ENCODE measurements around the gene TMEM151A.
A peak's percentile ranks its signal among the peaks of the same experiment; 100 is the strongest.
"Not testable (repeated sequence)": the region's sequence is repeated elsewhere in the genome, so short reads cannot be mapped to it uniquely, and the experiment has no call there.

TMEM151A gene

GRCh38 chr11:66267379-66268243, 24.1 kb upstream of the TMEM151A start:
- DNase-seq (ENCODE audit: low read depth in 2 of 2) = peak; percentile 73 to 80

DNA sequence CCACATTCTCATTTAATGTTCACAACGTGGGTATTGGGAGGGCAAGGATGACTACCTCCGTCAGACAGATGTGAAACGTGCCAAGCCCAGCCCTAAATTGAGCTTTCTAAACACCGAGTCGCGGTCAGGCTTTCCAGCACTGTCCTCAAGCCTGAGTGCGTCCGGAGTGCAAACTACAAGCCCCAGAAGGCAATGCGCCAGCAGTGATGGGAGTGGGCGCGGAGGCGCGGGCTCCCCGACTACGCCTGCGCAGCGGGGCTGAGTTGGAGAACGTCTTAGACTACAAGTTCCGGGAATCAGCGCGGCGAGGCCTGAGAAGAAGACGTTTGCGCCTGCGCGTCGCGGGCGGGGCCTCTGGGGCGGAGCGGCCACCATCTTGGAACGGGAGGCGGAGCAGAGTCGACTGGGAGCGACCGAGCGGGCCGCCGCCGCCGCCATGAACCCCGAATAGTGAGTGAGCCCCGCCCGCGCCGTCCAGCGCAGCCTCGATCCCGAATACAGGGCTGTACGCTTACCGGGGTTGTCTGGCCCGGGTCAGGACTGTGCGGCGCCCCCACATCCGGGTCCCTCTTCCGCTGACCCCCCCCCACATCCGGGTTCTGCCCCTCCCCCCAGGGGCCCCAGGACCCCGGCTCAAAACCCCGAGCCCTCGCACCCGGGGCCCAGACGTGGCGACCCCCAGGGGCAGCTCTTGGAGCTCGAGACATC, 23.3 kb upstream of the TMEM151A start, which contains the start of gene RAB1B:
RAB1B (plus strand) TSS at position 396 of the 708 bp plus-strand sequence; CDS start at position 437, 41 bp downstream.
- DNase-seq (ENCODE audit: low read depth in 2 of 2) = peak; percentile 99 to 100

DNA sequence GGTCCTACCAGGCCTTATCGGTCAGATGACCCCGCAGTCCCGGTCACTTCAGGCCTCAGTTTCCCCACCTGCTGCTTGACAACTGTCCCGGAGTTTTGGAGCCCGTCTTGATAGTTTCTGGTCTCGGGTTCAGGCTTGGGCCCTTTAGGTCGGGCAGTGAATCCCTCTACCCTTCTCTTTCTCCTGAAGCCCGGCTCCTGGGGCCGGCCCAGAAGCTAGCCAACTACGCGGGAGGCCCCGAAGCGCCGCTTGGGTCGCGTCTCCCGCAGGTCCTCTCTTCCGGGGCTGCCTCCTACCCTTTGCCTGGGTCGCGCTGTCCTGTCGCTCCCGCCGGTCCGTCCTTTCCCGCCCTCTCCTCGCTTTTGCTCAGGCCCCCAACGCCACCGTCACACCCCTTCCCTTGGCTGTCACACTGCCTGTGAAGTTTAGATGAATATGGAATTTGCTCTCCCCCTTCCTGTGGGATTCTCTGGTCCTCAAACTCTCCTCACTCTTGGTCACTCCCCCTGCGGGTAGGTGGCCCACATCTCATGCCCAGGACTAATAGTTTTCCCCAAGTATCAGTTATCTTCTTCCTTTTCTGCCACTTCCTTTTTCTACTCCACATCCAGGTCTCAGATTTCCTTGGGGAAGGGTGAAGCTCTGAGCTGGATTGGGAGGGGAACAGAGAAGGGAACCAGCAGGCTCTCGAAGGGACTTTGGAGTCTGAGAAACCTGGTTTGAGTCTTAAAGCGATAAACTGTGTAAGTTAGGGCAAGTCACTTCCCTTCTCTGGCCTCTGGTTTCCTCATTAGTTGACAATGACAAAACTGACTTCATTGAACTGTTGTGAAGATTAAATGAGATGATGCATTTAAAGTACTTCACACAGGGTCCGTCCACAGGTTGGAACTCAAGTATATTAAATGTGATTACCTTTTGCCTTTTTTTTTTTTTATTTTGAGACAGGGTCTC, 22.5 kb upstream of the TMEM151A start:
- no peak for DNase-seq (ENCODE audit: low read depth in 2 of 2)

- DNase-seq (ENCODE audit: low read depth in 2 of 2) = no peak
Measured at GRCh38 chr11:66271816-66272215, 19.9 kb upstream of the TMEM151A start.

DNA sequence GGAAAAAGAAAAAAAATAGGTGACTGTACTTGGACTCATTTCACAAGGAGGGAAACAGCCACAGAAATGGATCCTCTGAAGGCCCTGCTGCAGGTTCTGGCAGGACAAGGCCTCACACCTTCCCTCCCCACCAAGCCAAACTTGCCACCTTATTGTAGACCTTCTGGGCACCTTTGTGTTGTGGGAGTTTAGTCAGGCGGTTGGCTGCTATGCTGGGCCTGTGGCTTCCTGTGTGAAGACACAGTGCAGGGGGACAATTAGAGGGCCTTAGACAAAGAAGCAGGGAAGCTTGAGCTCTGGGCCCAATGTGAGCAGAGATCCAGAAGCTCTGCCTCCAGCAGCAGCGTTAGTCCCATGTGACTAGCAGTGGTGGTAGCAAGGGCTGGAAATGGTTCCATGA, 19.1 kb upstream of the TMEM151A start:
- no peak for DNase-seq (ENCODE audit: low read depth in 2 of 2)

- no peak for DNase-seq (ENCODE audit: low read depth in 2 of 2)
Measured at GRCh38 chr11:66274219-66274618, 17.5 kb upstream of the TMEM151A start.

DNA sequence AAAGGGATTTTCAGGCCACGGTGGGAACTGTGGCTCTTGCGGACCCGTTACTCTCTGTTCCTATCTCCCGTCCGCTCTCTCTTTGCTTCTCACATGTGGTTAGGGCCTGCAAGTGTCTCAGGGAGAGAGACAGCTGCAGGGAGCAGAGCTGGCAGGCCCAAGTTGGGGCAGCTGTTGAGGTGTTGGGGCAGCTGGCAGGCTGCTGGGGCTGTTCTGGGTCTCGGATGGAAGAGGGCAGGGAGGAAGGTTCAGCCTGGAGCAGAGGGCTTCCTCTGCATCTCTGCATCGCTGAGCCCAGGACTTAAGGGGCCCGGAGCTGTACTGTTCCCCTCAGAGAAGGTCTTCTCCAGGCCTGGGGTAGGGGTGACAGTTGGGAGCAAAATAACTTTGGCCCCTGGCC, 16.3 kb upstream of the TMEM151A start:
- no peak for DNase-seq (ENCODE audit: low read depth in 2 of 2)

DNA sequence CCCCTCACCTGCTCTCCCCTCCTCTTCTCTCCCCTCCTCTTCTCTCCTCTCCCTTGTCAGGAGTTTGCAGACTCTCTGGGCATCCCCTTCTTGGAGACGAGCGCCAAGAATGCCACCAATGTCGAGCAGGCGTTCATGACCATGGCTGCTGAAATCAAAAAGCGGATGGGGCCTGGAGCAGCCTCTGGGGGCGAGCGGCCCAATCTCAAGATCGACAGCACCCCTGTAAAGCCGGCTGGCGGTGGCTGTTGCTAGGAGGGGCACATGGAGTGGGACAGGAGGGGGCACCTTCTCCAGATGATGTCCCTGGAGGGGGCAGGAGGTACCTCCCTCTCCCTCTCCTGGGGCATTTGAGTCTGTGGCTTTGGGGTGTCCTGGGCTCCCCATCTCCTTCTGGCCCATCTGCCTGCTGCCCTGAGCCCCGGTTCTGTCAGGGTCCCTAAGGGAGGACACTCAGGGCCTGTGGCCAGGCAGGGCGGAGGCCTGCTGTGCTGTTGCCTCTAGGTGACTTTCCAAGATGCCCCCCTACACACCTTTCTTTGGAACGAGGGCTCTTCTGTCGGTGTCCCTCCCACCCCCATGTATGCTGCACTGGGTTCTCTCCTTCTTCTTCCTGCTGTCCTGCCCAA, 15.6 kb upstream of the TMEM151A start:
- no peak for DNase-seq (ENCODE audit: low read depth in 2 of 2)

DNA sequence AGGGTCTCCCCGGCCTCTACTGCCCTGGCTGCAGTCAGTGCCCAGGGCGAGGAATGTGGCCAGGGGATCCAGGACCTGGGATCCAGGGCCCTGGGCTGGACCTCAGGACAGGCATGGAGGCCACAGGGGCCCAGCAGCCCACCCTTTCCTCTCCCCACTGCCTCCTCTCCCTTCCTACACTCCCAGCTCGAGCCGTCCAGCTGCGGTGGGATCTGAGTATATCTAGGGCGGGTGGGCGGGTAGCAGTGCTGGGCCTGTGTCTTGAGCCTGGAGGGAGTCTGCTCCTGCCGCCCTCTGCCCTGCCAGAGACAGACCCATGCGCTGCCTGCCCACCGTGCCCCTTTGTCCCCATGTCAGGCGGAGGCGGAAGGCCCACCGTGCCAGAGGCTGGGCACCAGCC, 15.1 kb upstream of the TMEM151A start:
- DNase-seq (ENCODE audit: low read depth in 2 of 2) = not testable (repeated sequence)

DNA sequence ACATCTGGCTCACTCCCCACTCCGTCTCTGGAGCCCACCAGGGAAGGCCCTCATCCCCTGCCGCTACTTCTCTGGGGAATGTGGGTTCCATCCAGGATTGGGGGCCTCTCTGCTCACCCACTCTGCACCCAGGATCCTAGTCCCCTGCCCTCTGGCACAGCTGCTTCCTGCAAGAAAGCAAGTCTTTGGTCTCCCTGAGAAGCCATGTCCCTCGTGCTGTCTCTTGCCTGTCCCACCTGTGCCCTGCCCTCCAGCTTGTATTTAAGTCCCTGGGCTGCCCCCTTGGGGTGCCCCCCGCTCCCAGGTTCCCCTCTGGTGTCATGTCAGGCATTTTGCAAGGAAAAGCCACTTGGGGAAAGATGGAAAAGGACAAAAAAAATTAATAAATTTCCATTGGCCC, 14.6 kb upstream of the TMEM151A start:
- not testable (repeated sequence) for DNase-seq (ENCODE audit: low read depth in 2 of 2)

DNA sequence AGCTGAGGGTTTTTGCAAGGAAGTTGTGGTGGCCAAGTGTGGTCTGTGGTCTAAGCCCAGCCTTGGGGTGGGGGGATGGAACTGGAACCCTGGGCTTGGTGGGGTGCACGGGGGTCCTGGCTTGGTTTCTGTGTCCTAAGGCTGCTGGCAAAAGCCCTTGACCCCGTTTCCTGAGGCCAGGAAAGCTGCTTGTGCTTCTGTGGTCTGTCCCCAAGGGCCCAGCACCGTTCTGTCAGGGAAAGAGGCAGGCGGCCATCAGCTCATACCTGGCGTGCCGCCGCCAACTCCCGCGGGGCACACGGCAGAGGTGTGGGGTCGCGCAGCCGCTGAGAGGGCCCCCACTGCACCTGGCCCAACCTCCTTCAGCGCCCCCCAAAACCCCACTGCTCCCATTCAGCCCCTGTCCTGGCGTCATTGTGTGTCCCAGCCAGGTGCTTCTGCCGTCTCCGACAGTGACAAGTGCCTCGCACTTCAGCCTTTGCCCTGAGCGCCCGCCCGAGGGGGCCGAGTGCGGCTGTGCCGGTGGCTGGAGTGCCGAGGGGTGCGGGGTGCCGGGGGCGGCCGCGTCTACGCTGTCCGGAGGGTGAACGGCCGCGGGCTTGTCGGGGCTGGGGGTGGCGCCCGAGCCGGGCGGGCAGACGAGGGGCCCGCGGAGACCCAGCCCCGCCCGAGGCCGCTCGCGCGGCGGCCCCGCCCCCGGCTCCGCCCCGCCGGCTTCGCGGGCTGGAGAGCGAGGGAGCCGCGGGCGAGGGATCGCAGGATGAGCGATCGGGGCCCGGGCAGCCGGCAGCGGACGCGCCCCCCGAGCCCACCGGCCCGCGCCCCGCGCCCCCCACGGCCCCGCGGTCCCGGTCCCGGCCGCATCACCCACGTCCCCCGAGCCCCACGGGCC, 14.0 kb upstream of the TMEM151A start, which contains the start of gene CNIH2:
CNIH2 (plus strand) TSS at position 705 of the 892 bp plus-strand sequence. CDS start 282 bp downstream, outside the sequence.
- no peak for DNase-seq (ENCODE audit: low read depth in 2 of 2)

DNA sequence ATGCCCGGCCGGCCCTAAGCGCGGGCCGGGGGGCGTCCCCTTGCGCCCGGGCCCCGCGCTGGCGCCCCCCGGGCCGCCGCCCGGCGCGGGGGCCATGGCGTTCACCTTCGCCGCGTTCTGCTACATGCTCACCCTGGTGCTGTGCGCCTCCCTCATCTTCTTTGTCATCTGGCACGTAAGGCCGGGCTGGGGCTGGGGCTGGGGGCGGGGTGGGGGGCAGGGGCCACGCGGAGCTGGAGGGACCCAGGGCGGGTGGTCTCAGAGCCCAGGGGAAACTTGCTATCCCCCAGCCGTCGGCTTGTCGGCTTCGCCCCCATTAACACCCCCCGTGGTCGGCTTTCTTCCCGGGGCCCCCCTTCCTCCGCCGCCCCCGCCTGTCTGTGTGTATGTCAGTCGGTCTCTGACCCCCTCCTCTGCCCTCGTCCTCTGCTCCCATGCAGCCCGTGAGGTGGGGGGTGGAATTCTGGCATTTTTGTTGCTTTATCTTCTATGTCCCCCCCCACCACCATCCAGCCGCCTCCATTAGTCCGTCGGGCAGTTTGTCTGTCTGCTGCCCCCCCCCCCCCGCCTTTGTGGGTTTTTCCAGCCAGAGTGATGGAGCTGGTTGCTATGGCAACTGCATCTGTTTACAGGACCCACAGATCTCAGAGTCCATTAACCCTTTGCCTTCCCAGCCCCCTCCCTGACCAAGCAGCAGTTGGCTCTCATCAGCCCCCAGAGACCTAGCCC, 13.2 kb upstream of the TMEM151A start:
- DNase-seq (ENCODE audit: low read depth in 2 of 2) = no peak

DNA sequence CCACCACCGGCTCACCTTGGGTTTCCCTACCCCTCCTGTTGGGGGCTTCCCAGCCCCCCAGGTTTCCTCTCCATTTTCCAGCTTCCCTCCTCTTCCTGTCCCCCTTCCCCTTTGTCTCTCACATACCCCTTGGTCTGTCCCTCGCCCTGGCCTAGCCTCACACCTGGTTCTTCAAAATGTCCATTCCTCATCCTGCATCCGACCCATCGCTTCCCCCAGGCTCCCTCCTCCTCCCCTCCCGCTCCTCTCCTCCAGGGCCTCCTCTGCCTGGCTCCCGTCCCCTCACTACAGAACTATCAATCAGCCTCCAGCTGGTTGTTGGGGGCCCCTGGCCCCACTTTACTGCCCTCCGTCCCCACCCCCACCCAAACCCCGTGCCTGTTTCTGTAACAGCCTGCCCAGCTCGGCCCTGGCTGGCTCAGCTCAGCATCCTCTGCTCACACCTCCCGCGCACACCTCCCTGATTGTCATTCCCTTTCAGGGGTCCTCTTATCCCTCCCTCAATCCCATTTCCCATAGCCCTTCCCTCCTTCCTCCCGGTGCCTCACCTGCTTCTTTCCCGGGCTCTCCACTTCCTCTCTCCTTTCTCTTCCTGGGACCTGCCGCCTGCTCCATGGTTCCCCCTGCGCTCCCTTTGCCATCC, 12.5 kb upstream of the TMEM151A start:
- no peak for DNase-seq (ENCODE audit: low read depth in 2 of 2)

- no peak for DNase-seq (ENCODE audit: low read depth in 2 of 2)
Measured at GRCh38 chr11:66280428-66280827, 11.3 kb upstream of the TMEM151A start.

DNA sequence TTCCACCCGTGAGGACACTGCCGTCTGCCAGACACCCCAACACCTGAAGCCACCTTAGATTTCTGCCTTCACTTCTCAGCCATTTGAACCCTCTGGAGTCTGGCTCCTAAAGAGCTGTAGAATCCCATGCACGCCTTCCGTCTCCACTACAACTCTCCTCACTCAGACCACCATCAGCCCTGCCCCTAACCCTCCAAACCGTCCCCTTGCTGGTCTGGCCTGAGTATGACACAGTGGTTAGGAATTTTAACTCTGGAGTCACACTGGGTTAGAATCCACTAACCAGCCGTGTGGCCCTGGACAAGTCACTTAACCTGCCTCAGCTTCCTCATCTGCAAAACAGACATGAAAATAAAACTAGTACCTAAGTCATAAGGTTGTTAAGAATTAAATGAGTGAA, 10.7 kb upstream of the TMEM151A start:
- DNase-seq (ENCODE audit: low read depth in 2 of 2) = no peak

DNA sequence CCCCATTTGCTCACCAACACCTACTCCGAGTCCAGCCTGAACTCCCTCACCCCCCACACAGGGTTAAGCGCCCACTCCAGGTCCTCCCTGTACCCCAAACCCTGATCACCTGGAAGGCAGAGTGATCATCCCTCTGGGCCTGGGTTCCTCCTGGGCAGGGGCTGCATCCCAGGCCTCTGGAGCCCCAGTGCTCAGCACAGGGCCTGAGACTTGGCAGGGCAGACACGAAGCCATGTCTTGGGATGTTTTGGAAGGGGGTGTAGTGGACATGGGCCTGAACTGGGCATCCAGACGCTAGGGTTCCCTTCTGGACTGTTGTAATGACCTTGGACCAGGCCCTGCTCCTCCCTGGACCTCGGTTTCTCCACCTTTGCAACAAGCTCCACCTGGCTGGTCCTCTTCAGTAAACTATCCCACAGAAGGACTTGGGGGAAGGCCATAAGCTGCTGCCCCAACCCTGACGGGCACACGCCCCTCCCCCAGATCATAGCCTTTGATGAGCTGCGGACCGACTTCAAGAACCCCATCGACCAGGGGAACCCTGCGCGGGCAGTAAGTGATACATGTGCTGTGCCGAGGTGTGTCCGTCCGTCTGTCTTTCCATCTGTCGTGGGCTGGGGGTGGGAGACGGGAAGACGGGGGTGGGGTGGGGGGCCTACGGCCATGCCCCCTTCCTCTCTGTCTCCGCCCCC, 9.8 kb upstream of the TMEM151A start:
- no peak for DNase-seq (ENCODE audit: low read depth in 2 of 2)

- peak; percentile 94 to 97 for DNase-seq (ENCODE audit: low read depth in 2 of 2)
Measured at GRCh38 chr11:66282468-66283455, 8.9 kb upstream of the TMEM151A start.
